Stimulated activated naive CD8-positive, alpha-beta T cell treated with anti-CD3 and anti-CD28 coated beads, Interleukin-15, Interleukin-2, amounts not matched to agents 100 U/mL and 50 U/mL, for 24 hours (primary cell): ENCODE data around the gene LINGO3.

ENCODE experiments used
- ATAC-seq: fragments of 150-1000 bp; cut with Tn5 transposase; one replicate; pipeline ENCODE4 v1.10.0; 2021
- DNase-seq: peaks from one replicate; pipeline ENCODE4 v3.0.0; 2021

LINGO3 gene

DNA sequence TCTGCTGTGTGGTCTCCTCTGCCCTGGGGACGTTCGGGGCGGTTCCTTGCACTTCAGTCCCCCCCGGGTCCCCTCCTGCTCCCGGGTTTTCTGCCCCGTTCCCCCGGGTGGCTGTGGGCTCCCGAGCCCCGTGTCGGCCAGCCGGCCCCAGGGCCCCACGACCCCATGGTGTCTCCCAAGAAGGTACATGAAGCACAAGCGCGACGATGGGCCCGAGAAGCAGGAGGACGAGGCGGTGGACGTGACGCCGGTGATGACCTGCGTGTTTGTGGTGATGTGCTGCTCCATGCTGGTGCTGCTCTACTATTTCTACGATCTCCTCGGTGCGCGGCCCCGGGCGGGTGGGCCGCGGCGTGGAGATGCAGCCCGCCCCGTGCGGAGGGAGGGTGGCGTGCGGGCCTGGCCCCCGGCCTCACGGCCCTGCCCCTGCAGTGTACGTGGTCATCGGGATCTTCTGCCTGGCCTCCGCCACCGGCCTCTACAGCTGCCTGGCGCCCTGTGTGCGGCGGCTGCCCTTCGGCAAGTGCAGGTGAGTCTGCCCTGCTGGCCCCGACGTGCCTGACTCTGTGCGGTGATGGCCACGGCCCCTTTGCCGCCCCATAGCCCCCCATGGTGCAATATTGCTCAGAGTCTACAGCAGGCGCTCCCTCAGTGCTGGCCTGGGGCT lies 31.8 kb upstream of the LINGO3 start:
- DNase-seq = no peak
- no peak for ATAC-seq

DNA sequence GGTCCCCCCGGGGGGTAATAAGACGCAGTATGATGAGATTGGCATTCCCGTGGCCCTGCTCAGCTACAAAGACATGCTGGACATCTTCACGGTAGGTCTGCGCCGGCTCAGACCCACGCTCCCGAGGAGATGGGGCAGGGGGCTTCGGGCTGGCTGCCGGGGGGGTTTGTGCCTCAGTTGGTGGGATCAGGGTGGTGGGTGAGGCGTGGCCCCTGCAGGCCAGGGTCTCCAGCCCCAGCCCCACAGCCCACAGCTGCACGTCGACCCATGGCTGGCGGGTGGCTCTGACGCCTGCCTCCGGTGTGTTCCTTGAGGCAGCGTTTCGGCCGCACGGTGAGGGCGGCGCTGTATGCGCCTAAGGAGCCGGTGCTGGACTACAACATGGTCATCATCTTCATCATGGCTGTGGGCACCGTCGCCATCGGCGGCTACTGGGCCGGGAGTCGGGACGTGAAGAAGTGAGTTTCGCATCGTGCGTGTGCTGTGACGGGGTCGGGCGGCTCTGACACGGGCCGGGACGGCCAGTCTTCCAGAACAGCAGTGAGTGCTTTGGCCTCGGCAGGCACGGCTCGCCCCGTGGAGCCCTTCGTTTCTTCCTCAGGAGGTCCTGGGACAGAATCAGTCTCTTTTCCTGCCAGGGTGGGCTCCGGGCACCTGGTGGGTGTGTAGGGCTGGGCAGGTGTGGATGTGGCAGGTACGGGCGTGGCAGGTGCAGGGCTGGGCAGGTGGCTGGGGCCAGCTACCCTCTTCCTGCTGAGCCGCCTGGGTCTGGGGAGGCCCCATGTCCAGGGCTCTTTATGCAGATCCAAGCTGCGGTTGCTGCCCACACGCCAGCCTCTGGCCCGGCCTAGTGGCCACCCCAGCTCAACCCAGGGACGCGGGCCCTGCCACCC lies 31.0 kb upstream of the LINGO3 start:
- ATAC-seq (no peak), DNase-seq (no peak)

DNA sequence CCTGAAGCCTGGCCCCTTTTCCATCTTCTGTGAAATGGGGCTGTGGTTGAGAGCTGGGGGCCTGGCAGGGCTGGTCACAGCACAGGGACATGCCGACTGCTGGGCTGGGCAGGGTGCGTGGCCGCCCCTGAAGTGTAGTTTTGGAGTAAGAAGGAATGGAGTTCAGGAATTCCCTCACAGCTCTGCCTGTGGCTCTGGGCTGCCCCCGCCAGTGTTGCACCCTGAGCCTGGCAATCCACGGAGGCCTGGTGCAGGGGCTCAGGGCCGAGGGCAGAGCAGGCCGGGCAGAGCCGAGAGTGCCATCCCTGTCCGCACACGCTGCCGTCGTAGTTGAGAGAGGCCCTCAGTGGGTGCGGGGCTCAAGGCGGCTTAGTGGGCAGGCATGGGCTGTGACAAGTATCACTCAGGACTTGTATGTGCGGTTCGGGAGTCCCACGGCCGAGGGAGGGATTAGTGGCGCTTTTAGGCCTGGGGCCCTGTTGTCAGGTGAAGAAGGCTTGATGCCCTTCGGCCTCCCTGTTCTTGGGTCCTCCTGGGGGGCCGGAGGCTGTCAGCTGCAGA lies 30.2 kb upstream of the LINGO3 start:
- DNase-seq (no peak), ATAC-seq (no peak)

DNA sequence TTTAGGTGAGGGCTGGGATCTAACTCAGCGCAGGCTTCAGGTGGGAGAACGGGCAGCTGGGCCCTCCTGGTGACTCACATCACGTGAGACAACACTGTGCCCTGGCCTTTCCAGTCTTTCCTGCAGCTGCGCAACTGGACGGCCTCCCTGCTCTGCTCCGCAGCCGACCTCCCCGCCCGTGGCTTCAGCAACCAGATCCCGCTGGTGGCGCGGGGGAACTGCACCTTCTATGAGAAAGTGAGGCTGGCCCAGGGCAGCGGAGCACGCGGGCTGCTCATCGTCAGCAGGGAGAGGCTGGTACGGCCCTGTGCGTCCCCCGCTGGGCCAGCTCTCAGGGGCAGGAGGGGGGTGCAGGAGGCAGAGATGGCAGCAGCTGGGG lies 29.4 kb upstream of the LINGO3 start:
- ATAC-seq (no peak), DNase-seq (no peak)

DNA sequence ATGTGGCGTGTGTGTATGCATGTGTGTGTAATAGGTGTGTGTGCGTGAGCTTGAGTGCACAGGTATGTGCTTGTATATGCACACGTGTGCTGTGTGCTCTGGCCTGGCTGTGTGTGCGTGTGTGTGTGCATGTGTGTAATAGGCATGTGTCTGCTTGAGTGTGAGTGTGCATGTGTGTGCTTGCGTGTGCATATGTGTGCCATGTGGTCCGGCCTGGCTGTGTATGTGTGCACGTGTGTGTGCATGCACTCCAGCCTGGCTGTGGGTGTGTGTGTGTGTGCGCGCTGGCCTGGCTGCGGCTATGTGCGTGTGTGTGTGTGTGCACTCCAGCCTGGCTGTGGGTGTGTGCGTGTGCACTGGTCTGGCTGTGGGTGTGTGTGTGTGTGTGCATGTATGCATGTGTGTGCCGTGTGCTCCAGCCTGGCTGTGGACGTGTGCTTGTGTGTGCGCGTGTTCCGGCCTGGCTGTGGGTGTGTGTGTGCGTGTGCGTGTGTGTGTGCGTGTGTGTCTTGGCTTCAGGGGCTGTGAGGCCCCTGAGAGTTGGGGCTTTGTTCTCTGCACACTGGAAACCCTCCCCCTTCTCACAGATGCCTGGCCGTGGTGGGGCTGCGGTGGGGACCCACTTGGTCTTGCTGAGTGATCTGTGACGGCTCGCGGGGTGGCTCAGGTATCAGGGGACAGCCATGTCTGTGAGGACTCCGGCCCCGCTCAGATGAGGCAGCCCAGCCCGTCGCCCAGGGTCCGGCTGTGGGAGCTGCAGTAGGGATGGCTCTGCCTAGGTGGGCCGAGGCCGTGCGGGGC lies 28.8 kb upstream of the LINGO3 start:
- ATAC-seq = no peak
- no peak for DNase-seq

DNA sequence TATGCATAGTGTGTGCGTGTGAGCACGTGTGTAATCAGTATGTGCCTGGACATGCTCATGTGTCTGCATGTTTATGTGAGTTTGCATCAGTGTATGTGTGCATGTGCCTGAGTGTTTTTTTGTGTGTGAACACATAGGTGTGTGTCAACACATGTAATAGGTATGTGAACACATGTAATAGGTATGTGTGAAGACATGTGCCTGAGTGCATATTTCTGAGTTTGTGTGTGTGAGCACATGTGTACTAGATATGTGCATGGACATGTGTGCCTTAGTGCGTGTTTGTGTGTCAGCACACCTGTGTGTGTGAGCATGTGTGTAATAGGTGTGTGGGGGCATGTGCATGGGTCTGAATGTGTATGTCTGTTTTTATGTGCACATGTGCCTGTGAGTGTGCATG lies 27.9 kb upstream of the LINGO3 start:
- DNase-seq (no peak), ATAC-seq (no peak)

DNA sequence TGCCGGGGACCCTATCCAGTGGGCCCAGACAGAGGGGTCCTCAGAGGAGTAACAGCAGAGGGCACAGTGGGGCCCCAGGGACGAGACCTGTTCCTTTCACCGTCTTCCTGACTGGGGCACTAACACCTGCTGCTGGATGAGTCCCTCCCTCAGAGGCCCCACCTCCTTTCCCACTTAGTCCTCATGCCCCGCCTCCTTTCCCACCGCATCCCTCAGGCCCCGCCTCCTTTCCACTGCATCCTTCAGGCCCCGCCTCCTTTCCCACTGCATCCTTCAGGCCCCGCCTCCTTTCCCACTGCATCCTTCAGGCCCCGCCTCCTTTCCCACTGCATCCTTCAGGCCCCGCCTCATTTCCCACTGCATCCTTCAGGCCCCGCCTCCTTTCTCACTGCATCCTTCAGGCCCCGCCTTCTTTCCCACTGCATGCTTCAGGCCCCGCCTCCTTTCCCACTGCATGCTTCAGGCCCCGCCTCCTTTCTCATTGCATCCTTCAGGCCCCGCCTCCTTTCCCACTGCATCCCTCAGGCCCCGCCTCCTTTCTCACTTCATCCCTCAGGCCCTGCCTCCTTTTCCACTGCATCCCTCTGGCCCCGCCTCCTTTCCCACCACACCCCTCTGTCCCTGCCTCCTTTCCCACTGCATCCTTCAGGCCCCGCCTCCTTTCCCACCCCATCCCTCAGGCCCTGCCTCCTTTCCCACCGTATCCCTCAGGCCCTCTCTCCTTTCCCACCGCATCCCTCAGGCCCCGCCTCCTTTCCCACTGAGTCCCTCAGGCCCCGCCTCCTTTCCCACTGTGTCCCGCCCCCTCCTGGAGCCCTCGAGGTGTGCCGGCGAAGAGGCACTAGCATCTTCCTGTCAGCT lies 27.3 kb upstream of the LINGO3 start:
- ATAC-seq = no peak
- DNase-seq = no peak

DNA sequence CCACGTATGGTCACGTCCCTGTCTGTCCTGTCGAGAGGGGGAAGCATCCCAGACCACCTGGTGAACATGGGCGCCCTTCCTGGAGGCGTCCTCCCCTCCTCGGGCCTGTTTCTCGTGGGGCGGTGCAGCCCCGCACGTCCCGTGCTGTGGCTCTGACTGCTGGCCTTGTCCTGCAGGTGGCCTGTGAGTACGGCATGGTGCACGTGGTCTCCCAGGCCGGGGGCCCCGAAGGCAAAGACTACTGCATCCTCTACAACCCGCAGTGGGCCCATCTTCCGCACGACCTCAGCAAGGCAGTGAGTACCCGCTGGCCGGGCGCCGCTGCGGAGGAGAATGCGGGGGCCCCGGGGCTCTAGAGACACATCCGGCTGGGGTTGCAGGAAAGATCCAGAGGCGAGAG lies 26.5 kb upstream of the LINGO3 start:
- DNase-seq (no peak), ATAC-seq (no peak)

DNA sequence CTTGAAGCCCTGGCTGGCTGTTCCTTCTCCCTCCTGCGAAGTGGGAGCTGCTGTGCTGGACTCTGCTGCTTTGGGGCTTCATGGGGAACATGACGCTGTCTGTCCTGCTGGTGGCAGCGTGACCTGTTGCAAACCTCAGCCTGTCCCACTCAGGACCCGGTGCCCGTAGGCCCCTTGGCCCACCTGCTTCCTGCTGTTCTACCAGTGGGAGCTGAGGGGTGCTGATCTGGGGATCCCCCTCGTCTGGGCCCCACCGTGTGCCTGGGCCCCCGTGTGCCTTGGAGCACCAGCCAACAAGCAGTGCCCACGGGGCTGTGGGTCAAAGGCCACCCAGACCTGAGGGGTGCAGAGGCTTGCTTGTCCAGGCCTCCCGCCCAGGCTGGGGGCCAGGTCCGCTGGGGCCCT lies 25.9 kb upstream of the LINGO3 start:
- ATAC-seq (no peak), DNase-seq (no peak)

DNA sequence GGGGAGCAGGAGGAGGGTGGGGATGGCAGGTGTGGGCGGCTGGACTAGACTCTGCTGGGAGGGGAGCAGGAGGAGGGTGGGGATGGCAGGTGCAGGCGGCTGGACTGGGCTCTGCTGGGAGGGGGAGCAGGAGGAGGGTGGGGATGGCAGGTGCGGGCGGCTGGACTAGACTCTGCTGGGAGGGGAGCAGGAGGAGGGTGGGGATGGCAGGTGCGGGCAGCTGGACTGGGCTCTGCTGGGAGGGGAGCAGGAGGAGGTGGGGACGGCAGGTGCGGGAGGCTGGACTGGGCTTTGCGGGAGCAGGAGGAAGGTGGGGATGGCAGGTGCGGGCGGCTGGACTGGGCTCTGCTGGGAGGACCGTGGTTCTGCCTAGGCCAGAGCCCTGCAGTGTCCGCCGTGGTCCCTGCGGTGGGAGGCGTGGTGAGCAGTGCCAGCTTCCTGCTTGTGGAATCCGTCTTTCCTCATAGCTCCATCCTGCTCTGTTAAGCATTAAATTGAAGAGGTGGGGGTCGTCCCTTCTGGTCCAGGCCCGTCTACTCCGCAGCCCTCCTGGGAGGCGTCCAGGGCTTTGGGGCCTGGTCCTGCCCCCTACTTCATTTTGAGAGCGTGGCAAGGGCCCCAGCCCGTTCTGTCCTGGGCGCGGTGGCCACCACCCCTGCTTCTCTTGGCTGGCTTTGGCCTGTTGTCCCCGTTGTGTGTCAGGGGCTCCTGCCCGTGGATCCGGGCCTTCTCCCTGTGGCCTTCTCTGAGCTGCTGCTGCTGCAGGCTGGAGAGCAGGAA lies 25.3 kb upstream of the LINGO3 start:
- ATAC-seq = no peak
- DNase-seq = no peak

DNA sequence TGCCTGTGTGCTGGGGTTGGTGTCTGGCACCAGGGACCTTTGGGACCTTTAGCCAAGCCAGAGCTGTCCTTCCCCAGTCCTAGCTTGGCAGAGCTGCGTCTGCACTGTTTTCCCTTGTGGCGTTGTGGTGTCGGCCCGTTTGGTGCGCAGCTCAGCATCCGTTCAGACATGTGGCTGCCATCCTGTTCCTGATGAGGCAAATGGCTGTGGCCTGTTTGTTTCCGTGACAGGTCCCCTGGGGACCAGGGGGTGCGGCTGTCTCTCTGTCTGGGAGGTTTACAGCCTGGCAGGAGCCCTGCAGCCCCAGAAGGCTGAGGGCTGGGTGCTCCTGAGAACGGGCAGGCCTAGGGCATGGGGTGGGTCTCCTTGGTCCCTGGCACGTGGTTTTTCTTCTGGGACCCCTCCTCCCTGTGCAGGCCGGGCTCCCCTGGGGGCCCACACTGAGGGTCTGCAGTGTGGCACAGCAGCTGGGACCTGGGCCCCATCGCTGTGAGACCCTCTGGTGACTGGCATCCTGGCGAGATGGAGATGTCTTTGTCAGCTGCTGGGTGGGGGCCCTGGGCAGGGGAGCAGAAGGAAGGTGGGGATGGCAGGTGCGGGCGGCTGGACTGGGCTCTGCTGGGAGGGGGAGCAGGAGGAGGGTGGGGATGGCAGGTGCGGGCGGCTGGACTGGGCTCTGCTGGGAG lies 24.5 kb upstream of the LINGO3 start:
- ATAC-seq (peak; percentile 41), DNase-seq (peak; percentile 56)

DNA sequence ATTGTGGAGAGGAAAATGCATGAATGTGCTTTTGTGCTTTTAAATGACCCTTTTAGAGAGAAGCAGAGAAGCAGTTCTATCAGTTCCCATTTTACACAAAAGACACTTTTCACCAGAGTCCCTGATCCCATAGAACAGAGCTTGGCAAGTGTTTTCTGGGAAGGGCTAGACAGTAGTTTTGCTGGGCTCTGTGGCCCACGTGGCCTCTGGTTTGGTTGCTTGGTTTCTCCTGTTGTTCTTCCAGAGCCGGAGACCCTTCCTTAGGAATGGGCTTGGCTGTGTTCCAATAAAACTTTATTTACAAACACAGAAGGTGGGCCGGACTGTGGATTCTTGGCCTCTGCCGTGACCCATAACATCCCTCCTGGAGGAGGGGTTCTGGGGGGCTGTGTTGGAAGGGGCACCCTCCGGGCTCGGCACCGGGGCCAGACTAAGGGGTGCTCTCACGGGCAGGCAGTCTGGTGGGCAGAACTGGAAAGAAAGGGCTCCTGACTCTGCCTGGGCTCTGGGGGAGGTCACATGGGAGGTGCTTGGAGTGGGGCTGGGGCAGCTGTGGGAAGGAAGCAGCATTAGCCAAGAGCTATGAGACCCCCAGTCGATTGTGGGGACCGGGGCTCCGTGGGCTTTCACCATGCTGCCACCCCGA lies 23.8 kb upstream of the LINGO3 start:
- no peak for ATAC-seq
- no peak for DNase-seq

DNA sequence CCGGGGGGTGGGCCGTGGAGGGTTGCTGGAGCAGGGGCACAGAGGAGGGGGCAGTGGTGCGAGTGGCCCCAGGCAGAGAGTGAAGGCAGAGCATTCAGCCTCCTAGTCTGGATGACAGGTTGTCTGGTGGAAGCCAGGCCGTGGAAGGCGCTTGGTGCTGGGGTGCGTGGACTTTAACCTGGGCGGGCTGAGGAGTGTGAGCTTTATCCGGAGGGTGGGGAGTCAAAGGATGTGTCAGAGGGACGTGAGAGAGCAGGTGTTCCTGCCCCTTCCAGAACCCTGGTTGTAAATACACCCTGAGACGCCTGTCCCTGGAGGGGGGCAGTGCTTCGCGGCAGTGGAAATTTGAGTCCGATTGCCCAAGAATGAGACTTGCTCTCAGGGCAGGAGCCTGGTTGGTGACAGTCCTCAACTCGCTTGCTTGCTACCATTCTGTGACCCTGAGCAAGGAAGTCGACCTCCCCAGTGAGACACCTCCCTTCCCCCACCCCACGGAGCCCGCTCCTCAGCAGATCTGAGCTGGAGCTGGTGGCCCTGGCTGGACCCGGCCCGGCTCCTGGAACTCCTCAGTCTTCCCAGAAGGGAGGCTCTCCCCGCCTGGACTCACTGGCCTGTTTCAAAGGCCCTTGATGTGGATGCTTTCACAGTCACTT lies 22.8 kb upstream of the LINGO3 start:
- DNase-seq (no peak), ATAC-seq (no peak)

DNA sequence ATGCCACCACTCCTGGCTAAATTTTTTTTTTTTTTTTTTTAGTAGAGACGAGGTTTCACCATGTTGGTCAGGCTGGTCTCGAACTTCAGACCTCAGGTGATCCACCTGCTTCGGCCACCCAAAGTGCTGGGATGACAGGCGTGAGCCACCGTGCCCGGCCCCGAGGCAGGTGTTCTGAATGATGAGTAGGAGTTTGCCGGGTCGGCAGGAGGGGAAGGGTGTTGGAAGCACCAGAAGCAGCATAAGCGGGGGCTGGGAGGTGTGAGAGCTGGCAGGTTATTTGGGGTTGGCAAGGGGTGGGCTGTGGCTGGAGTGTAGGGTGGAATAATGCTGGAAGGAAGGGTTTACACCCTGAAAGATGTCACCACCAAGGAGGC lies 22.3 kb upstream of the LINGO3 start:
- ATAC-seq (no peak), DNase-seq (no peak)

DNA sequence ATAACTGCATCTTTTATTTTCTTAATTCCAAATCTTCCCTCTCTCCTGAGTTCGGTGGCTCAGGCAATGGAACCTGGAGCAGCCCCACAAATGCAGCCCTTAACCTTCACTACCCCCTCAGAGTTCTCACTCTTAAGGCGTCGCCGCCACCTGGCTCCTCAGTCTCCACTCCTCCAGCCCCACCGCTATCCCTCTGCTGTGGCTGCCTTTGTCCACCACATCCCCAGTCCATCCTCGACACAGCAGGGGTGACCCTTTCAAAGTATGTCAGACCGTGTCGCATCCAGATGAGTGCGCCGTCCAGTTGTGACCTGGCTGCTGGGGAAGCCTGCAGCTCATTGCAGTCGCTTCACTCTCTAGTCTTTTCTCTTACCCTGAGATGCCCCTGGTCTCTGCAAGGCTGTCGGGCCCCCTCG lies 21.6 kb upstream of the LINGO3 start:
- ATAC-seq (no peak), DNase-seq (no peak)

DNA sequence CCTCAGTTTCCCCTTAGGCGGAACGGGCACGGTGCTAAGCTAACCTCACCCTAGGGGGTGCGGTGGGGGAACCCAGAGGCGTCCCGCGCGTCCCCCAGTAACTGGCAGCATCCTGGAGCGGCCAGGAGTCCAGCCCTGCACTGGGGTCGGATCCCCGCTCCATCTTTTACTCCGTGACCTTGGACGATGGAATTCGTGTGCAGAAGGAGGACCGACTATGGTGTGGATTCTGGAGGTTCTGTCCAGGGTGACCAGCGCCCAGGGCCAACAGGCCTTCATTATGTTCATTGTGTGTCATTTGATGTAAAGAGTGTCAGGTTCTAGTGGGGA lies 21.2 kb upstream of the LINGO3 start:
- DNase-seq (no peak), ATAC-seq (no peak)

DNA sequence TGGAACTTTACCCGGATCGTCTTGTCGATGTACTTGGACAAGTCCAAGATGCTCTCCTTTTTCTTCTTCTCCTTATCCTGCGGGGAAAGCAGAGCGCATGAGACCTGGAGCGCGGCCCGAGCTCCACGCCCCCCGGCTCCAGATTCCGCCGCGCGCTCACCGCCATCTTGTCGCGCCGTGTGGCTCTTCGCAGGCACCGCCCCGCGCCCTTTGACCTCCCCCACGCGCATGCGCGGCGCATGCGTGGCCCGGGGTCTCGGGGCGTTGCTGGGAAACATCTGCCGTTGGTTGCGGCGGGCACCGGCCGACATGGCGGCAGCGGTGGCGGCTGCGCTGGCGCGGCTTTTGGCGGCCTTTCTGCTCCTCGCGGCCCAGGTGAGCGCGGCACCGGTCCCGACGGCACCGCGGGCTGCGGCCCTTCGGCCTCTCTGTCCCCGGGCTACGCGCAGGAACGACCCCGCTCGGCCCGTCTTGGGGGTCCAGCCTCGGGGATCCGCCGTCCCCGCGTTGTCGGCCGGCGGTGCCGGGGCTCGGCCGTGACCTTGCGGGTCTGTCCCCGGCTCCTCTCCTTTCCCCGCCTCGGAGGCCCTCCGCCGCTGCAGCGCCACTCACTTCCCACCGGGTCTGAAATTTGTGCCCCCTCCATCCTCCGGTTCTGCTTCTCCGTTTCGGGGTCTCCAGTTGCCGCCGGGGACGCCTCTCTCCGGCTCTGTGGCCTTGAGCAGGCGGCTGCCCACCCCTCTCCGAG lies 20.6 kb upstream of the LINGO3 start, which contains the start of the genes LSM7 and SPPL2B:
Gene LSM7, minus strand, starts transcription at position 186 of the 748 bp plus-strand sequence. Its CDS starts 20 bp downstream, at position 166.
Gene SPPL2B, plus strand, starts transcription at position 284 of the 748 bp plus-strand sequence. Its CDS starts 26 bp downstream, at position 310.
- DNase-seq (peak; percentile 96), ATAC-seq (peak; percentile 65)

DNA sequence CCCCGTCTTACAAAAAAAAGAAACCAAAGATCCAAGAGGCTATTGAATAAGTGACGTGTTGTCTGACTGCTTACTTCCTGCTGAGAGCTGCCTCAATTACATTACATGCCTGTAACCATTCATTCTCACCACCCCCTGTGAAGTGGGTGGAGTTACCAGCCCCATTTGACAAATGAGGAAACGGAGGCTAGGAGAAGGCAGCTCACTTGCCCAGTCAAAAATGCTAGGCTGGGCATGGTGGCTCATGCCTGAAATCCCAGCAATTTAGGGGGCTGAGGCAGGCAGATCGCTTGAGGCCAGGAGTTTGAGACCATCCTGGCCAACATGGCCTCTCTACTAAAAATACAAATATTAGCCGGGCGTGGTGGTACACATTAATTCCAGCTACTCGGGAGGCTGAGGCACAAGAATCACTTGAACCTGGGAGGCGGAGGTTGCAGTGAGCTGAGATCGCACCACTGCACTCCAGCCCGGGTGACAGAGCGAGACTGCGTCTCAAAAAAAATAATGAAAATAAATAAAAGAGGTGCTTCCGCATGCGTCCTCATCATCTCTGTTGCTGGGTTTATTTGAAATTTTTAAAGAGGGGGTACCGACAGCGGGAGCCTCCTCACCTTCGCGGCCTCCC lies 19.9 kb upstream of the LINGO3 start:
- ATAC-seq = peak; percentile 69
- peak; percentile 68 for DNase-seq
